HFFc6 (cell line): ENCODE data around the gene PPP1R12B. TPM values are rescaled to one million over a fixed set of nuclear protein-coding genes. Genes with fewer than 3 reads are reported as not detected.
"Not testable (repeated sequence)": the region's sequence is repeated elsewhere in the genome, so short reads cannot be mapped to it uniquely, and the experiment has no call there.

Source experiments
- DNase-seq: peaks from one replicate; pipeline ENCODE4 v3.0.0-alpha.2; 2018
- H3K27ac Mint-ChIP-seq: 2 replicates; pipeline ENCODE4 v1.8.0; 2020; ENCODE audit warnings: mild to moderate bottlenecking, mixed read lengths
- H3K27me3 Mint-ChIP-seq: 2 replicates; pipeline ENCODE4 v1.8.0; 2021; ENCODE audit warnings: mild to moderate bottlenecking, moderate library complexity, mixed read lengths; ENCODE audit not compliant: insufficient read depth
- H3K36me3 Mint-ChIP-seq: 2 replicates; pipeline ENCODE4 v1.8.0; 2021; ENCODE audit warnings: low read depth, mixed read lengths
- H3K4me1 Mint-ChIP-seq: 2 replicates; pipeline ENCODE4 v1.8.0; 2020; ENCODE audit warnings: low read depth, mixed read lengths
- H3K4me3 Mint-ChIP-seq: 2 replicates; pipeline ENCODE4 v1.8.0; 2020; ENCODE audit warnings: mild to moderate bottlenecking, moderate library complexity, mixed read lengths
- H3K9me3 Mint-ChIP-seq: 2 replicates; pipeline ENCODE4 v1.8.0; 2020; ENCODE audit warnings: mild to moderate bottlenecking, mixed read lengths
- total RNA-seq, 6 experiments: library from RNA; stranded (reverse); fragmentation: NEBNext Ultra II Directional; extraction: Animal tissue kit (Norgen Biotek cat#: 25700); gene quantifications; 2 replicates in 1 of 6; 3 replicates in 5 of 6; pipeline ENCODE4 v1.2.3, GENCODE V29; 2021
- TF ChIP-seq, protein P1 (sequence below): fragments of 200-600 bp; sonication (generic); IDR thresholded peaks from 2 replicates; pipeline ENCODE4 v1.5.0; 2021; ENCODE audit warnings: antibody characterized with exemption, mild to moderate bottlenecking

Gene PPP1R12B
- total RNA-seq, 6 experiments from 2014 or later = 5.3 to 9.9 (median 6.9) TPM

DNA sequence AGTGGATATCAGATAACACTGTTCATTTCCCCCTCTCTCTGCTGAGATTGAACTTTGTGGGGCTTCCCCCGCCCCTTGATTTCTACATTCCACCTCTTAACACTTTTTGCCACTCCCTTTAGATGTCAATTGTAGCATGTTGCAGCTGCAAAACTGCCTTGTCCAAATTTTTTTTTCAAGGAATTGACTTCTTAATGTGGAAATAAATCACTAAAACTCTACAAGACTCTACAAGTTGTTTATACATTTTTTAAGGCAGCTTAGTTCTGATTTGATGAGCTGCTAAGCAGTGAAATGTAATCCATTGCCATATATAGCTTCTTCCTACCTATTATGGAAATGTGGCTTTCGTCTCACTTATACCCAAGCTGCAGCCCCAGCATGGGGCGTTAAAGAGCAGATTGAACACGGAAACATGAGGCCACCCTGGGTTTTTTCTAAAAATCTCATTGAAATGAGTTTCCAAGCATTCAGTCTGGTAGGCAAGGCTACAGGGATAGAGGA is 229.6 kb downstream of the PPP1R12B start:
- TF ChIP-seq, protein P1, sequence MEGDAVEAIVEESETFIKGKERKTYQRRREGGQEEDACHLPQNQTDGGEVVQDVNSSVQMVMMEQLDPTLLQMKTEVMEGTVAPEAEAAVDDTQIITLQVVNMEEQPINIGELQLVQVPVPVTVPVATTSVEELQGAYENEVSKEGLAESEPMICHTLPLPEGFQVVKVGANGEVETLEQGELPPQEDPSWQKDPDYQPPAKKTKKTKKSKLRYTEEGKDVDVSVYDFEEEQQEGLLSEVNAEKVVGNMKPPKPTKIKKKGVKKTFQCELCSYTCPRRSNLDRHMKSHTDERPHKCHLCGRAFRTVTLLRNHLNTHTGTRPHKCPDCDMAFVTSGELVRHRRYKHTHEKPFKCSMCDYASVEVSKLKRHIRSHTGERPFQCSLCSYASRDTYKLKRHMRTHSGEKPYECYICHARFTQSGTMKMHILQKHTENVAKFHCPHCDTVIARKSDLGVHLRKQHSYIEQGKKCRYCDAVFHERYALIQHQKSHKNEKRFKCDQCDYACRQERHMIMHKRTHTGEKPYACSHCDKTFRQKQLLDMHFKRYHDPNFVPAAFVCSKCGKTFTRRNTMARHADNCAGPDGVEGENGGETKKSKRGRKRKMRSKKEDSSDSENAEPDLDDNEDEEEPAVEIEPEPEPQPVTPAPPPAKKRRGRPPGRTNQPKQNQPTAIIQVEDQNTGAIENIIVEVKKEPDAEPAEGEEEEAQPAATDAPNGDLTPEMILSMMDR = no peak
- Mint-ChIP-seq H3K4me1 (peaks cover 80% of the 10 kb centered on the region), H3K27ac (peak overlapping the region; percentile 84), H3K9me3 (no peaks in the 10 kb centered on the region), H3K36me3 (peaks cover 18% of the 10 kb centered on the region; the same call in 1 of the 2 replicates), H3K27me3 (no peaks in the 10 kb centered on the region; the same call in 1 of the 2 replicates), H3K4me3 (peak overlapping the region; percentile 57)
- no peak for DNase-seq

- Mint-ChIP-seq H3K4me1 (peaks cover 74% of the 10 kb centered on the region), H3K4me3 (no peak overlapping the region), H3K9me3 (no peaks in the 10 kb centered on the region), H3K27ac (peak overlapping the region; percentile 84; the same call in 1 of the 2 replicates), H3K36me3 (peaks cover 18% of the 10 kb centered on the region; the same call in 1 of the 2 replicates), H3K27me3 (no peaks in the 10 kb centered on the region; the same call in 1 of the 2 replicates)
- DNase-seq = no peak
- TF ChIP-seq, protein P1 = no peak
Measured at GRCh38 chr1:202578565-202578964, 230.1 kb downstream of the PPP1R12B start.

DNA sequence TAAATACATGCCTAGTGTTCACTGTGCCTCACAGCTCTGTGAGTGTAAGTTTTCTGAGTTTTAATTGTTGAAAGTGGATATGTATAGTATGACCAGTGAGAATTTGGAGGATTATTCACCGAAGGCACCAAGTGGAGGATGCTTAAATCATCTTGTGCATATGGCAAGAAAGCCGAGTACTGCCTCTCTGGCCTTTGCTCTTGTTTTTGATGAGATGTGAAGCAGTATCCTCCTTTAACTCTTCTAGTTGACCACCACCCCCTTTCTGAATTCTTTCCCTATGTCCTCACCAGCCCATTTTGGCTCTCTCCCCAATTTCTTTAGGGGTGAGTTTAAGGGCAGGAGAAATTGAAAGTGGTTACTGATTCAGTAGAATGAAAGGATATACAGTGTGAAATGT is 231.3 kb downstream of the PPP1R12B start:
- H3K27ac Mint-ChIP-seq = peak overlapping the region; percentile 74
- no peaks in the 10 kb centered on the region; the same call in 1 of the 2 replicates for H3K27me3 Mint-ChIP-seq
- peak overlapping the region; percentile 52 for H3K4me3 Mint-ChIP-seq
- H3K36me3 Mint-ChIP-seq = peaks cover 25% of the 10 kb centered on the region; the same call in 1 of the 2 replicates
- peak; percentile 79 for DNase-seq
- TF ChIP-seq, protein P1 = no peak
- no peaks in the 10 kb centered on the region for H3K9me3 Mint-ChIP-seq
- H3K4me1 Mint-ChIP-seq = peaks cover 77% of the 10 kb centered on the region

GRCh38 chr1:202580619-202581018 is 232.1 kb downstream of the PPP1R12B start:
- peak overlapping the region; percentile 52 for H3K4me3 Mint-ChIP-seq
- H3K36me3 Mint-ChIP-seq = peaks cover 25% of the 10 kb centered on the region; the same call in 1 of the 2 replicates
- no peak for DNase-seq
- no peaks in the 10 kb centered on the region; the same call in 1 of the 2 replicates for H3K27me3 Mint-ChIP-seq
- no peaks in the 10 kb centered on the region for H3K9me3 Mint-ChIP-seq
- TF ChIP-seq, protein P1 = no peak
- H3K4me1 Mint-ChIP-seq = peaks cover 77% of the 10 kb centered on the region
- H3K27ac Mint-ChIP-seq = peak overlapping the region; percentile 74

- not testable (repeated sequence) for H3K4me3 Mint-ChIP-seq, H3K9me3 Mint-ChIP-seq, H3K27ac Mint-ChIP-seq, H3K27me3 Mint-ChIP-seq, DNase-seq
- H3K36me3 Mint-ChIP-seq = peaks cover 28% of the 10 kb centered on the region; the same call in 1 of the 2 replicates
- H3K4me1 Mint-ChIP-seq = peaks cover 77% of the 10 kb centered on the region
Measured at GRCh38 chr1:202582350-202582749, 233.9 kb downstream of the PPP1R12B start.
